Measurements from ENCODE around the gene LRIG1.

Gene LRIG1

DNA sequence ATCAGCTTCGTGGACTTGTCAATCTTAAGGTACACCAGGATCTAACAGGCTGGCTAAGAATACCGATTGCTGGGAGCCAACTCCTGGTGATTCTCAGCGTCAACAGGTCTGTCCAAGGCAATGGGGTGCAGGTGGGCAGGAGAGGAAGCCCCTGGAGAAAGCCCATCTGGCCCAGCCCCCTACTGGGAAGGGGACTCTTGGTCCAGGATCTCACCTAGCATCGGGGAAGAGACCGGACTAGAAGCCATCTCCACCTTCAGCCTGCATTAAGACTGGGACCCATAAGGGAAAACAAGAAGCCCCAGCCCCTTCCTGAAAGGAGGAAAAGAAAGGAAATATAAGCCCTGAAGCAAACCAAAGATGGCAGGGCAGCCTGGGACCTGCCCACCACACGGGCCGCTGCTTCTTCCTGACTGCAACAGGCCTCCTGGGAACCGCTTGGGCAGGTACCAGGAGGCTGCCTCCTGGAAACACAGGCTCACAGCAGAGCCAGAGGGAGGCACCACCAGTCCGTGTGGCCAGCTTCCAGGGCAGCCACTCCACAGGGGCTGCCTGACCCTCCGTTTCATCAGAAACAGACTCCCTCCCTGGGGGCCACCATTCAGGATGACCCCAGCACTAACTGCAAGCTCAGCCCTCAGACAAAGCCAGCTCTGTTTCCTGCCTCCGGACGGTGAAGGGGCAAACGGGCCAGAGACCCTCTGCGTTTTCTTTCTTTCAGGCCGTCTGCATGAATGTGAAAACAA is 100.2 kb downstream of the LRIG1 start:
- no peak for DNase-seq

DNA sequence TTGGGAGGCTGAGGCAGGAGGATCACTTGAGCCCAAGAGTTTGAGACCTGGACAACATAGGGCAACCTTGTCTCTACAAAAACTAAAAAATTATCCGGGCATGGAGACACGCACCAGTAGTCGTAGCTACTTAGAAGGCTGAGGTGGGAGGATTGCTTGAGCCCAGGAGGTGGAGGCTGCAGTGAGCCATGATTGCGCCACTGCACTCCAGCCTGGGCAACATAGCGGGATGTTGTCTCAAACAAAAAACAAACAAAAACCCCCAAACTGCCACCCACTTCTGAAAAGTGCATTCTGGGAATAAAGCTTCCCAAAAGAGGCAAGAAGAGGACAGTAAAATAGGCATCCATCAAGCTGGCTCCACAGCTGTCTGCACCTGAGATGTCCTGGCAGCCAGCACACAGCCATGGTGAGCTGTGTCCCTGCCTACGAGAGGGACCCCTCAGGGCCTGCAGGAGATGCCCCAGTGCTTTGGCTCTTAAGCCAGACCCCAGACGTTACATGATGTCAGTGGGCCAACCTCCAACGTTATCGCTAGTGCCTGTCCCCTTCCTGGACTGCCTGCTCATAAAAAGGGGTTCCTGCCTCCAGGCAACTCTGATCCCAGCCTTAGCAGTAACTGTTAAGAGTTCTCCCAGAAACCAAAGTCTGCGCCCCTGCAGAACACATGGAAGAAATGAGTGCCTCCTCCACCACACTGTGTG is 101.1 kb downstream of the LRIG1 start:
- DNase-seq, result no peak

DNA sequence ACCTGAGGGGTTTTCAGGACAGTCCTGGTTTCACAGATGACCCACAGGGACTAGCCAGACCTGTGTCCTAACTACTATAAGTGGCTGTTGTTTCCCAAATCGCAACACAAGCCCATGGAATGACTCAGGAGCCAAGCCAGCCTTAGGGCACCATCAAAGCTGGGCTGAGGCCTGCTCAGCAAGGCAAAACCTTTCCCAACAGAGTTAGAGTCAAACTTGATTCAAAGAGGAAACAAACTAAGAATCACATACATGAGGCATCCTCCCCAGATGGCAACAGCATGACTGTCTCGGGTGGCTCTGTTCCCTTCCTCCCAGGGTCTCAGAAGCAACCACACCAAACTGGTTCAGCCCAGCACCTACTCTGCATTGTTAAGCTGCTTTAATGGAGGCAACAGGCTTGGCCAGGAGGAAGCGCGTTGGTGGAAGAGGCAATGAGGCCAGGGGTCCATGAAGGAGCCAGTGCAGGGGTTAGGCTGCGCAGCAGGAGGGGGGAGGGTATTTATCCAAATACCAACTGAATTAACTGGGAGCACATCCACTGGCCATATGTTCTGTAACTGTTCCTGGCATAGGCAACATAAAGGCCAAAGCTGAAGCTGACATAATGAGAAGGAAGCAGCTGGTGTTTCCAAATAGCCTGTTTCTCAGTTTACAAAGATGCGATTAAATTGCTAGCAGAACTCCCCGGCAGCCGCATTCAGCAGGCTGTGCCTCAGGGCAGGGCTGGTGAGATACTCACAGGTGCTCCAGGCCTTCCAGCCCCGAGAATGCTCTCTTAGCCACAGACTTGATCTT is 102.4 kb downstream of the LRIG1 start:
- no peak for DNase-seq

DNA sequence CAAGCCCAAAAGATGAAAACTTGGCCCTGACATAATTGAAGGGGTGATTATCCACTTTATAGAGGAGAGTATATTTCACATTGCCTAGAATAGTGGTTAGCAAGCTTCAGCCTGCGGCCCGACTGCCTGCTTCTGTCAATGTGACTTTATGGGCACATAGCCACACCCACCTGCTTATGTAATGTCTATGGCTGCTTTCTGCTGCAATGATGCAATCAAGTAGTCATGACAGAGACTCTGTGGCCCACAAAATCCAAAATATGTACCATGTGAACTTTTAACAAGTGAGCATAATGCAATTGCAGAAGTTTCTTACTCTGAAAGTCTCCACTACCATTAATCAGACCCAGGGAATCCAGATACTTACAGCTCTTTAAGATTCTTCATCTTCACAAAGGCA is 103.1 kb downstream of the LRIG1 start:
- DNase-seq, result no peak

- no peak for DNase-seq
These were observed 103.9 kb downstream of the LRIG1 start for GRCh38 chr3:66396888-66397287.

DNA sequence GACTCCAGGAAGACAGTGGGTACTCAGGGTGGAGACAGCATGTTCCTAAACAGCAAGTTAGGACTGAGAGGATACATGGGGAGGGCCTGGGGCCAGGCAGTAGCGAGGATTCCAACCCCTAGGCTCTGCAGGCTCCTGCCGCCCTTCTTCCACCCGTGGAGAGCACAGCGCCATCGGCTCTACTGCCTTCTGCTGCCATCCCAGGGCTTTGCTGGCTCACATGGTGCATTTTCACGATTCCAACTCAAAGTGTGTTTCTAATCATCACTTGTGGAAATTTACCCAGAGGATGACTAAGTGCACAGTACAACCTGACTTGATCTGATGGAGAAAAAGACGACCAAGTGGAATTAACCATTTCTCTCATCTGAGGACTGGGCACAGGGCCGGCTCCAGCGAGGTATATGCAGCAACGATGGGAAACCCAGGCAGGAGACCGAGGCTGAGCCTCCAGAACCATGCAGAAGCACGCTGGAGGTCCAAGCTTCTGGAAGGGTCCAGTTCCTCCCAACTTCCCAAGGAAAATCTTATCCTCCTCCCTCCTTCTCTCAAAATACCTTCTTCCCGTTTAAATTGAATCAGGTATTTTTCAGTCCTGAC is 104.6 kb downstream of the LRIG1 start:
- DNase-seq, result no peak

DNA sequence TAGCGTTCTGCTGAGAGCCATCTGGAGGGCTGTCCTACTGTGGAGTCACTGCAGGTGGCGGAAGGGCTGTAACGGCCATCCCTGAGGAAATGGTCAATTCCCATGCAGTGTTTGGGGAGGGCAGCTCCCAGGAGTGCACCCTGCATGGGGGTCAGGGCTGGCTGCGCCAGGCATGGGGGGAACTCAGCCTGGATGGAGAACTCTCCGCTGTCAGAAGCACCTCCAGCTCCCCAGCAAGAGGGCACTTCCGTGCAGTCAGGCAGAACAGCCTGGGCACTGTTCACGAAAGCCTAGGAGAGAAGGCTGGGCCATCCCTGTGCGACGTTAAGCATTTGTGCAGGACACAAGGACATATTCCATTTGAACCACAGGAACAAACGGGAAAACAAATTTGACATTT is 105.2 kb downstream of the LRIG1 start:
- no peak for DNase-seq

- no peak for DNase-seq
These were observed 106.0 kb downstream of the LRIG1 start for GRCh38 chr3:66394753-66395249.

GRCh38 chr3:66394019-66394752 is 106.6 kb downstream of the LRIG1 start:
- no peak for DNase-seq

DNA sequence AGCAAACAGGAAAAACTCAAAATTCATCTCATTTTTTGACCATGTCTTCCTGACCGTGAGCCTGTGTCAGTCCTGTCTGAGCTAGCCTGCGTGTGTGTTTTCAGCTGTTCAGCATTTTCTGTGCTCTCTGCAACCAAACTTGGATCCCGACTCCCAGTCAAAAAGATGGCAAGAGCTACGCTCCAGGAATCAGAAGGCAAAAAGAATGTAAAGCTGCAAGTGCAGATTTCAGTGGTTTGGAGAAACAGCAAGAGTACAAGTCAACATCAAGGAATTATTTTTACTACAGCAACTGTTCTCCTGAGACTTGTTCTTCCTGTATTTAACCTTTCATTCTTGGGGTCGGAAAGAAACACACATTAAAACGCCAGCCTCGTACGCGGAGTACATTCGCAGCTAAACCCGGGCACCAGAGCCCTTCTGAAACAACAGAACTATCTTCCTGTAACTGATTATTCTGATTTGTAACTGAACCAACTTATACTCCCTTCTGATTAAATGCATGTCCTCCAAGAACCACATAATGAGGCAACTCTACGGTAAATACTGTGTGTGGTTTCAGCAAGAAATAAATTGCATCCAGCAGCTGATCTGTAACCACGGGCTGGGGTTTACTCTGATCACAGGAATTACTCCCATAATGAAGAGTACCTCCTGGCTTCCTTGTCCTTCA is 107.4 kb downstream of the LRIG1 start:
- DNase-seq, result no peak

DNA sequence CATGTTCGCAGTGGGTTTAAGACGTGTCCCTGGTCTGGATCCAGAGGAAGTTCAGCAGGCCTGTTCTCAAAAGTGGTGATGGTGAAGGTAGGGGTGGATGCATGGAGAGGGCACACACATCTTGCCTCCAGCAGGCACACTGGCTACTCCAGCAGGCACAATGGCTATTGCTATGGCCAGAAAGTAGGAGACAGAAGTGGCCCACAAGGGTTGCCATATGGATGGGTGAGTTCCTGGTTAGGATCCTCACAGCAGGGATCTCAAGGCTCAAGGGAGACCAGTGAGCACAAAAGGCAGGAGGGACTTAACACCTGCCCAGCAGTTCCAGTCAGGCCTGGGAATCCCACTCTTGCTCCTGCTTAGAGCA is 107.9 kb downstream of the LRIG1 start:
- DNase-seq, result no peak

- DNase-seq, result no peak
These were observed 108.3 kb downstream of the LRIG1 start for GRCh38 chr3:66392512-66392911.

DNA sequence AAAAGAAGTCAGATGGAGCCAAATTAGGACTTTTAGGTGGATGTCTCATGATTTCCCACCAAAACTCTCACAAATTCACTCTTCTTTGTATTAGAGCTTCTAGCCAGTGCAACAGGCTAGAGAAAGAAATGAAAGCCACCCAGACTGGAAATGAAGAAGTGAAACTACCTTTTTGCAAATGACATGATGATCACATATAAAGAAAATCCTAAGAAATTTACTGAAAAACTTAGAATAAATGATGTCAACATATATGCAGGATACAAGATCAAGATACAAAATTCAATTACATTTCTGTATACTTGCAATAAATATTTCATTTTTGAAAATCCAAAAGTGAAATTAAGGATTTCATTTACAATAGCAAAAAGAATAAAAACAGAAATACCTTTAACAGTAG is 110.8 kb downstream of the LRIG1 start:
- no peak for DNase-seq

- no peak for DNase-seq
These were observed 113.7 kb downstream of the LRIG1 start for GRCh38 chr3:66386925-66387650.

- no peak for DNase-seq
These were observed 114.6 kb downstream of the LRIG1 start for GRCh38 chr3:66386011-66386924.

DNA sequence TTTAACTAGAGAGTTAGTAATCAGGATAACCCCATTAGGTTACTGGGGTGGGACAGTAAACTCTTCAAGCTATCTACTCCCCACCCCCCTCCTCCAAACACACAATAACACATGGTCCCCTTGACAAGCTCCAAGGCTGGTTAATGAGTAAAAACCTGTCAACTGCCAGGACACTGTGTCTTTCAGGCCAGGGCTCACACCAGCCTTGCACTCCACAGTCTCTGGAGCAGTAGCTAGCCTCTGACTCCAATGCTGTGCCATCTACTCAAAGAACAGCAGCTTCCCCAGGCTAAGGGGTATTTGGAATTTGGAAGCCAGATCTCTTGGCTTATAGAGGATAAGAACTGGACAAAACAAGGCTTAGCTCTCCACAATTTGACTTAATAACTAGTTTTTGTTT is 115.8 kb downstream of the LRIG1 start:
- no peak for DNase-seq

- no peak for DNase-seq
These were observed 116.7 kb downstream of the LRIG1 start for GRCh38 chr3:66383998-66384745.

DNA sequence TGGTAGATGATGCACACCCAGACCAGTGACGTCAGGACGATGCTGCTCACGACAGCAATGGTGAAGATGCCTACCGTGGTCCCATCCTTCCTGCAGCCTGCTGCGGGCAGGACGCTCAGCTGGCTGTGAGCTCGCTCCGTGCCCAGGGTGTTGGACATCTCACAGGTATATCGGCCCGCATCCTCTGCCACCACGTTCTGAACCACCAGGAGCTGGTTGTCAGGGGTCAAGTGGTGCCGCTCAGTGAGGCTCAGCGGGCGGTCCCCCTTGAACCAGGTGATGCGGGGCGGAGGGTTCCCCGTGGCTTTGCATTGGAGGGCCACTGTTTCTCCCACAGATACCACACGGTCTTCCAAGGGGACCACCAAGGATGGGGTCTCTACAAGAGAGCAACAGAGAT is 117.8 kb downstream of the LRIG1 start:
- DNase-seq, result no peak

GRCh38 chr3:66382142-66382541 is 118.7 kb downstream of the LRIG1 start:
- no peak for DNase-seq

Data from kidney glomerular epithelial cell (primary cell).